ENCODE results near the gene FAM83F. TPM values are rescaled to one million over a fixed set of nuclear protein-coding genes. Genes with fewer than 3 reads are reported as not detected.

The FAM83F gene
- total RNA-seq, 1 experiment from 2014 or later, result 8.1 TPM

DNA sequence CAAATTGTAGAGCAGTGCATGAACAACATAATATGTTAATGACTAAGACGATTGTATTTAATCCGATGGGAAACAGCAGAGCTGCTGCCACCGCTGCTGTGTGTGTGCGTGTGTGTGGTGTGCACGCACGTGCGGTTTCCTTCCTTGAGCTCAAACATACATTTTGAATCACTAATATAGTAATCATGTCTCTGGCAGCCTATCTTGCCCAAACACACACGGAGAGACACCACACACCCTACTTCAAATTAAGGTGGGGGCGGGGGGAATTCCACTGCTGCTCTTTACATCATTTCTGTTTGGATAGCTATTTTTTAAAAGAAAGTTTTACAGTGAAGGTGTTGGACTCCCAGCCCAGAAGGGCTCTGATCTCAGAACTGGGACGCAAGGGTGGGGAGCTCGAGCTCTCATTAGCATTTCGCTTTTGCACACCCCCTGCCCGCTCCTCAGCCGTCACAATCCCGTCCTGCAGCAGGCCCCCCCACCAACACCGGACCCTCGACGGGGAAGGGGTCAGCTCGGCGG is 651 bp upstream of the FAM83F start:
- H3K79me2 ChIP-seq (ENCODE audit: low read depth), result no peaks in the 10 kb centered on the region
- H3K9me2 ChIP-seq (ENCODE audit: insufficient read depth), result no peaks in the 10 kb centered on the region
- no peaks in the 10 kb centered on the region for H3K36me3 ChIP-seq (ENCODE audit: low read depth)
- ChIA-PET POLR2A (ENCODE audit: unreplicated experiment) (interaction anchor here (0.8 kb wide), 1 partner anchor 15 kb away, joined by 3 read pairs; no protein-coding TSS in a partner anchor), CTCF (interaction anchor here (0.7 kb wide), 1 partner anchor 45 kb away, joined by 3 read pairs; no protein-coding TSS in a partner anchor)
- peaks cover 17% of the 10 kb centered on the region; the same call in 1 of the 2 replicates for H3F3A ChIP-seq (ENCODE audit: insufficient read depth, low read depth)
- peak overlapping the region; percentile 53 for H3K4me2 ChIP-seq
- no TSS peak for BruUV-seq (replicated peaks)
- no peak for DNase-seq
- H3K27me3 ChIP-seq (ENCODE audit: insufficient read depth, low read depth), result peaks cover 42% of the 10 kb centered on the region
- H2AFZ ChIP-seq, result no peak overlapping the region
- H3K27ac ChIP-seq, result no peak overlapping the region
- peaks cover 31% of the 10 kb centered on the region for H3K4me1 ChIP-seq (replicated peaks; ENCODE audit: insufficient read depth)
- TF ChIP-seq, protein P1, sequence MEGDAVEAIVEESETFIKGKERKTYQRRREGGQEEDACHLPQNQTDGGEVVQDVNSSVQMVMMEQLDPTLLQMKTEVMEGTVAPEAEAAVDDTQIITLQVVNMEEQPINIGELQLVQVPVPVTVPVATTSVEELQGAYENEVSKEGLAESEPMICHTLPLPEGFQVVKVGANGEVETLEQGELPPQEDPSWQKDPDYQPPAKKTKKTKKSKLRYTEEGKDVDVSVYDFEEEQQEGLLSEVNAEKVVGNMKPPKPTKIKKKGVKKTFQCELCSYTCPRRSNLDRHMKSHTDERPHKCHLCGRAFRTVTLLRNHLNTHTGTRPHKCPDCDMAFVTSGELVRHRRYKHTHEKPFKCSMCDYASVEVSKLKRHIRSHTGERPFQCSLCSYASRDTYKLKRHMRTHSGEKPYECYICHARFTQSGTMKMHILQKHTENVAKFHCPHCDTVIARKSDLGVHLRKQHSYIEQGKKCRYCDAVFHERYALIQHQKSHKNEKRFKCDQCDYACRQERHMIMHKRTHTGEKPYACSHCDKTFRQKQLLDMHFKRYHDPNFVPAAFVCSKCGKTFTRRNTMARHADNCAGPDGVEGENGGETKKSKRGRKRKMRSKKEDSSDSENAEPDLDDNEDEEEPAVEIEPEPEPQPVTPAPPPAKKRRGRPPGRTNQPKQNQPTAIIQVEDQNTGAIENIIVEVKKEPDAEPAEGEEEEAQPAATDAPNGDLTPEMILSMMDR (conservative IDR thresholded peaks at IDR 0.05), result no peak
- TF ChIP-seq EZH2 (IDR thresholded peaks at IDR 0.05; ENCODE audit: low read depth), result no peak
- H3K4me3 ChIP-seq, result peak overlapping the region; percentile 29; the same call in 1 of the 2 replicates
- intact Hi-C loops (cut with micrococcal nuclease; ENCODE audit: unreplicated experiment), result no loop called here
- no peaks in the 10 kb centered on the region for H3K9me3 ChIP-seq (ENCODE audit: insufficient read depth, low read depth)
- no peaks in the 10 kb centered on the region for H4K20me1 ChIP-seq (ENCODE audit: insufficient read depth)

DNA sequence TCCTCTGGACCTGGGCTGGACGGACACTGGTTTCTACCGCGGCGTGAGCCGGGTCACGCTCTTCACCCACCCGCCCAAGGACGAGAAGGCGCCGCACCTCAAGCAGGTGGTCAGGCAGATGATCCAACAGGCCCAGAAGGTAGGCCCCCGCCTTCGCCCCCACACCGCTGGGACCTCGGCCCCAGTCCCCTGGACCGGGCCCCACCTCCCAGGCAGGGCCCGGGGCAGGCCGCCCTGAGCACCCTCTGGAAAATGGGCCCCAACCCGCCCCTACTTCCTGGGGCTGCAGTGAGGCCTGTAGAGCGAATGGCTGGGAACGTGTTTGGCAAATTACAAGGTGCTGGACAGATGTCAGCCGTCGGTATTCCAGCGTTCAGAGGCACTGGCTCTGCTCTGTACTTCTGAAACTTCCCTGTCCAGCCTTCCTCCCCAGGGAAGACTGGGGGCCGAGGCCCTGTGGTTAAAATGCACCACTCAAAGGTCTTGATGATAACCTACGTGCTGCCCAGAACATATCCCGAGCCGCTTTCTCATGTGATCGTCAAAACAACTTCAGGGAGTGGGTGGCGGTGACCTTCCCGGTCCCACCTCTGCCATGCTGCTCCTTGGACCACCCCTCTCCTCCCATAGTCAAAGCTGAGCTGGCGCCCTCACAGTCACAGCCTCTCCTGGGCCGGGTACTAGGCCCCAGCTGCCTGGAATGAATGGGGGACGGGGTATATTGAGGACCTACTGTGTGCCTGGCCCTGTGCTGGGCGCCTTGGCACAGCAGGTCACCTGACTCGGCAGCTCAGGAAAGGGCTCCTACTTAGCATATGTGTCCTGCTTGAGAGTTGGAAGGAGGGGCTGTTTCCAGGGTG is 869 bp downstream of the FAM83F start:
- no peaks in the 10 kb centered on the region for H3K79me2 ChIP-seq (ENCODE audit: low read depth)
- peaks cover 31% of the 10 kb centered on the region for H3K4me1 ChIP-seq (replicated peaks; ENCODE audit: insufficient read depth)
- no peaks in the 10 kb centered on the region for H3K9me2 ChIP-seq (ENCODE audit: insufficient read depth)
- H3F3A ChIP-seq (ENCODE audit: insufficient read depth, low read depth), result peaks cover 17% of the 10 kb centered on the region; the same call in 1 of the 2 replicates
- peak overlapping the region; percentile 77 for H3K4me2 ChIP-seq
- peak overlapping the region; percentile 61 for H3K4me3 ChIP-seq
- no peak for DNase-seq
- H3K36me3 ChIP-seq (ENCODE audit: low read depth), result no peaks in the 10 kb centered on the region
- H4K20me1 ChIP-seq (ENCODE audit: insufficient read depth), result no peaks in the 10 kb centered on the region
- peaks cover 31% of the 10 kb centered on the region for H3K27me3 ChIP-seq (ENCODE audit: insufficient read depth, low read depth)
- H3K9me3 ChIP-seq (ENCODE audit: insufficient read depth, low read depth), result no peaks in the 10 kb centered on the region
- POLR2A ChIA-PET (ENCODE audit: unreplicated experiment), result interaction anchor here (0.6 to 0.7 kb wide), 2 partner anchors 14 to 1125 kb away, joined by 3 to 7 read pairs; no protein-coding TSS in a partner anchor
- no TSS peak for BruUV-seq (replicated peaks)
- no peak overlapping the region for H3K27ac ChIP-seq
- CTCF ChIA-PET, result no interaction called here
- peak overlapping the region; percentile 78 for H2AFZ ChIP-seq
- TF ChIP-seq, protein P1 (conservative IDR thresholded peaks at IDR 0.05), result no peak
- TF ChIP-seq EZH2 (IDR thresholded peaks at IDR 0.05; ENCODE audit: low read depth), result no peak
- intact Hi-C loops (cut with micrococcal nuclease; ENCODE audit: unreplicated experiment), result no loop called here

DNA sequence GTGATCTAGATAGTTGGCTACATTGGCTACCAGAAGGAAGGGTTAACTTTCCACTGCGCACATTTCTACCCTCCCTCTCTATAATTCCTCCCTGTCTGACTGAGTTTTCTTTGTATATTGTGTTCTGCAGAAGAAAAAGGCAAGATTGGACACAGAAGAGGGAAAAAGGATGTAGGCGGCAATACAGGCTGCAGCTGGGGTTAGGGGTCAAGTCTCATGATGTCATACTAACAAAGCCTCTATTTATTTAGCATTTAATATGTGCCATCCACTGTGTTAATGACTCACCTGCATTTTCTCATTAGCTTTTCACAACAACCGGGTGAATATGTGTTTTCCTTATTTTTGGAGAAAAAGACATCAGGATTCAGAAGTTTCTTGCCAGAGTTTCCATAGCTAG is 2.0 kb downstream of the FAM83F start:
- no peak overlapping the region for H3K27ac ChIP-seq
- intact Hi-C loops (cut with micrococcal nuclease; ENCODE audit: unreplicated experiment), result no loop called here
- ChIA-PET CTCF (interaction anchor here (0.6 to 1.0 kb wide), 2 partner anchors 28 to 1716 kb away, joined by 3 to 5 read pairs; no protein-coding TSS in a partner anchor), POLR2A (ENCODE audit: unreplicated experiment) (interaction anchor here (0.7 kb wide), 1 partner anchor 13 kb away, joined by 7 read pairs; no protein-coding TSS in a partner anchor)
- DNase-seq, result no peak
- no peaks in the 10 kb centered on the region for H4K20me1 ChIP-seq (ENCODE audit: insufficient read depth)
- H3K9me3 ChIP-seq (ENCODE audit: insufficient read depth, low read depth), result no peaks in the 10 kb centered on the region
- H2AFZ ChIP-seq, result no peak overlapping the region
- no peak overlapping the region for H3K4me3 ChIP-seq
- H3K9me2 ChIP-seq (ENCODE audit: insufficient read depth), result no peaks in the 10 kb centered on the region
- H3K27me3 ChIP-seq (ENCODE audit: insufficient read depth, low read depth), result peaks cover 24% of the 10 kb centered on the region
- H3K36me3 ChIP-seq (ENCODE audit: low read depth), result no peaks in the 10 kb centered on the region
- H3K4me1 ChIP-seq (replicated peaks; ENCODE audit: insufficient read depth), result peaks cover 37% of the 10 kb centered on the region
- H3F3A ChIP-seq (ENCODE audit: insufficient read depth, low read depth), result peaks cover 17% of the 10 kb centered on the region; the same call in 1 of the 2 replicates
- H3K79me2 ChIP-seq (ENCODE audit: low read depth), result no peaks in the 10 kb centered on the region
- no TSS peak for BruUV-seq (replicated peaks)
- no peak overlapping the region for H3K4me2 ChIP-seq
- no peak for TF ChIP-seq EZH2 (IDR thresholded peaks at IDR 0.05; ENCODE audit: low read depth)
- TF ChIP-seq, protein P1 (conservative IDR thresholded peaks at IDR 0.05), result no peak
